Activated CD8-positive, alpha-beta memory T cell treated with anti-CD3 and anti-CD28 coated beads, Interleukin-2, amount 50 U/mL, for 4 hours (primary cell): Measurements from ENCODE around the gene SPECC1L.

Experiments used
- DNase-seq: peaks from one replicate; pipeline ENCODE4 v3.0.0-alpha.2; 2020

Gene SPECC1L

DNA sequence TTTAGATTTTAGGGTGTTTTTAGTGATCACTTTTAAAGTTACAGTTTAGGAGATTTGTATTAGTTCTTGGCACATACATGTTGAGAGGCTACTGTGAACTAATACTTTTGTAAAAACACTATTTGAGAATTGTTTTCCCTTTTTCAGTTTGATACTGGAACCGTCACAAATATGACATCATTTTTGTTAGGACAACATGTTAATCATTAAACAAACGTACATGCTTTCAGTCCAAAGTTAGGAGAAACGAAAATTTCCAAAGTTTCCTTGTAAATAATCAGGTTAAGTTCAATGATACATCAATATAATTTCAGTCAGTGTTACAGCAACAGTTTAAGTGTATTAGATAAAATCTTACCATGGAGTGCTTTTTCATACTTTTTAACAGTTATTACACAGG lies 53.1 kb downstream of the SPECC1L start:
- DNase-seq, result no peak

DNA sequence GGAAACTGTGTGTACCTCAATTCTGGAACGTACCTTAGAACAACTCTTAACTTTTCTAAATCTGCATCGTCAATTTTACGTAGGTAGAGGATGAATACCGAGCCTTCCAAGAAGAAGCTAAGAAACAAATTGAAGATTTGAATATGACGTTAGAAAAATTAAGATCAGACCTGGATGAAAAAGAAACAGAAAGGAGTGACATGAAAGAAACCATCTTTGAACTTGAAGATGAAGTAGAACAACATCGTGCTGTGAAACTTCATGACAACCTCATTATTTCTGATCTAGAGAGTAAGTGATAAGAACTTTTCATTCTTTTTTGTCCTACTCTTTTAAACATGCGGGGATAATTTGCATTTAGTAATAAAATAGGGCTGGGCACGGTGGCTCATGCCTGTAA lies 53.5 kb downstream of the SPECC1L start:
- no peak for DNase-seq

GRCh38 chr22:24325105-24325757 lies 54.6 kb downstream of the SPECC1L start:
- no peak for DNase-seq

DNA sequence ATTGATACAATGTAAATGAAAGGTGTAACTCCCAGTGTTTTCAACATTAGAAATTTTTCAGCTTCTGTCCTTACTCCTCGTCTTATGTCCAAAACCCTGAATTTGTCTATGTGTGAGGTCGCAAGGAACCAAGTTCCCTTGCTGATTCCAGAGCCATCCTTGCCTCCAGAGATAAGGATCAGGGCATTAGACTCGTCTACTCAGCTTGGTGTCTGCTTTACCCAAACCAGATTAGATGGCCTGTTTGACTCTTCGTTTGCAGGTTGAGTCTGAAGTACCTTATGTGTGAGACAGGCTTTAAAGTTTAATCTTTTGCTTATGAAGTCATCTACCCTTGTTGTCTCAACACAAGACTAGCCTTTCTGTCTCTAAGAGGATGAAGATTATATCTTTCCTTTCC lies 55.6 kb downstream of the SPECC1L start:
- DNase-seq, result no peak

- DNase-seq, result no peak
These were observed 57.2 kb downstream of the SPECC1L start for GRCh38 chr22:24327832-24328231.

DNA sequence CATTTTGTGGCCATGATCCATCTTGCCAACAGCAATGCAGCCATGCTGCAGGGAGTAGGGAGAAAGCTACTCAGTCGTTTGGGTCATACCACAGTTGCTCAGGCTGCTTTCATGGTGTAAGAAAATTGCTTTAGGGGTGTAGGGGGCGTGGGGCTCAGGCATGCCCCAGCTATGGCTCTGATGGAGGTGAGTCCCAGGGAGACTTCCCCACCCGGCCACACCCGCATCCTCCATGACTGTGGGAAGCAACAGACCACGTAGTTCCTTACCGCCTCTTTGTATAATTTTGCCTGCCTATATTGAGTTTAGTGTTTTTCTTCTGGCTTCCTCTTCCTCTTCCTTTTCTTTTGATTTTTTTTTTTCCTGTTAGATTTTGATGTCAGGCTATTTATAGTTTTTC lies 58.8 kb downstream of the SPECC1L start:
- DNase-seq, result no peak

DNA sequence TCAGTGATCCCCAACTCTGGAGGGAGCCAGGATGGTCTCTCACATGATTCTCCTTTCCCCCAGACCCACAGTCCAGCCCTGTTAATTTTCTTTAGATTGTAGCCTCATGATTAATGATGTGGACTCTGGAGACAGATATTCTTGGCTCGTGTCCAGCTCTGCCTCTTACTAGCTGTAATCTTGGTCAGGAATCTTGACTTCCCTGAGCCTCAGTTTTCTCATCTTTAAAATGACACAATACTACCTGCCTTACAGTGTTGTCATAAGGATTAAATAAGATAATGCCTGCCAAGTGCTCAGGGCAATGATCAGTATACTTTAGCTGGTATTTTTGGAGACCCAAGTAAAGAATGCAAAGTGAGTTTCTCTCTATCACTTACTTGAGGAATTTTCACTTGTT lies 60.0 kb downstream of the SPECC1L start:
- no peak for DNase-seq

DNA sequence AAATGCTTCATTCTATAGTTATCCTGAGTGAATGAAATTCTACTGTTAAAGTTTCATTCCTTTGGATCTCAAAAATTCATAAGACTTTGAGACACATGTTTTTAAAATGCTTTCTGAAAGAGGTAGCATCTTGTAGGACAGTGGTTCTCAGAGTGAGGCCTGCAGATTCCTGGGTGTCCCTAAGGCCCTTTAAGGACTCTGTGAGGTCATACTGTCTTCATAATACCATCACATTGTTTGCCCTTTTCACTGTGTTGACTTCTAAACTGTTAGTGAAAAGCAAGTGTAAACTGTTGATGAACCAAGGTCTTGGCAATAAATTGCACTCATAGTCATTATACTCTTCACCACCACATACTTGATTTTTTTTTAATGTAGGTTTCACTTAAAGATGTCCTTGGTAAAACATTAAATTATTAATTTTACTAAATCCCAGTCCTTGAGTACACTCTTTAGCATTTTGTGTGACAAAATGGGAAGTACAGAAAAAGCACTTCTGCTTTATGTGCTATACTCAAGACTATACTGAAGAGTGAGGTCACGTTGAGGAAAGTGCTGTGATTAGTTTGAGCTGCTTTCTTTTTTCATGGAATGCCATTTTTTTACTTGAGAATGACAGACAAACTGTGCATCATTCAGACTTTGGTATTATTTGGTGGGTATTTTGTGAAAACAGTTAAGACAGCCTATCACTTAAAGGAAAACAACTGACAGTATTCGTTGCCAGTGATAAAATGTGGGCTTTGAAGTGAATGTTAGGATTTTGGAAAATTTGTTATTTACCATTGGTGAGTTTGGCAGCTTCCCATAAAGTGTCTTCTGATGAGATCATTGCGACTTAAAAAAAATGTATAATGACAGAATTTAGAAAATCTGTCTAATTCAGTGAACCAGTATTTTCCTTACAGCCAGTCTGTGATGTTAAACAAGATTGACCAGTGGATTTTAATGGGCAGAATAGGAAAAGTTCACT lies 61.1 kb downstream of the SPECC1L start:
- DNase-seq, result no peak

DNA sequence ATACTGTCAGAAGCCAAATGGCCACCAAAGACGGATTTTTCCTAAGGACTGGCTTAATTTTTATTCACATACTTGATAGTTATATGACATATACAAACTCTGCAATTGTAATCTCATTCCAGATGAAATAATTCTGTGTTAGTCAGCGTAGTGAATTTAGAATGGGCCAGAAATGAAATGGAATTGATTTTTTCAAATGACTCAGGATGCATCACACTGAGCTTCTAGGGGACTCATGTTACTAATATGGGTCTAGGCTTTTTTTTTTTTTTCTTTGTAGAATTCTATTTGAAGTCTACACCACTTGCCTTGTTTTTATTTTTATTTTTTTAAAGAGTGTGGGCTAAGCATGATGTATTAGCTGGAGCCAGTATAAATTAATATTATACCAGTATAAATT lies 62.7 kb downstream of the SPECC1L start:
- DNase-seq, result no peak

GRCh38 chr22:24335496-24335895 lies 64.9 kb downstream of the SPECC1L start:
- no peak for DNase-seq

DNA sequence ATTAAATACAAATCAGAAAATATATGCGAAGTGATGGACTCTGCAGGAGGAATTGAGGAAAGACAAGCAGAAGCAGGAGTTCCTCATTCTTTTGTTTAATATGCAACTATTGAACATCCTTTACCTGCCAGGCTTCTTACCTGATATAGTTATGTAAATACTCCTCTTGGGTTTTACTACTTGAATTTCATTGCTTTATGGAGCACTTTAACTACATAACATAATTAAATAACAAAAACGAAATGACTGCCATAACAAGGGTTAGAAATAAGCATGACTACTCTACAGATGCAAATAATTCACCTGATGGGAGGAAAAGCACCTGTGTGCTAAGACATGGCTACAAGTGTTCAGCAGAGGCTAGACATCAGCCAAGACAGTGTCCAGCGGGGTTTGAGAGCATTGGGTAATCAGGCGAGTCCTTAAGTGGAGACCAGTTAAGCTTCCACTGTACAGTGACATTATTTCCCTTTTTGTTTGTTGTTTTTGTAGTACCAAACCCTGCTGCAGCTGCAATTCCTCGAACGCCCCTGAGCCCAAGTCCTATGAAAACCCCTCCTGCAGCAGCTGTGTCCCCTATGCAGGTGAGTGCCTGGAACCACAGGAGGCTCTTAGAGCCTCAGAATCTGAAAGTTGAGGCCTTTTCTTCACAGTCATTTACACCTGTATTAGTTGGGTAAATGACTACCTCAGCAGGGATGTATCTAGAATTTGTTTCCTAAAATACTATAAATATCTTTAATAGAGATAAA lies 67.4 kb downstream of the SPECC1L start:
- no peak for DNase-seq

DNA sequence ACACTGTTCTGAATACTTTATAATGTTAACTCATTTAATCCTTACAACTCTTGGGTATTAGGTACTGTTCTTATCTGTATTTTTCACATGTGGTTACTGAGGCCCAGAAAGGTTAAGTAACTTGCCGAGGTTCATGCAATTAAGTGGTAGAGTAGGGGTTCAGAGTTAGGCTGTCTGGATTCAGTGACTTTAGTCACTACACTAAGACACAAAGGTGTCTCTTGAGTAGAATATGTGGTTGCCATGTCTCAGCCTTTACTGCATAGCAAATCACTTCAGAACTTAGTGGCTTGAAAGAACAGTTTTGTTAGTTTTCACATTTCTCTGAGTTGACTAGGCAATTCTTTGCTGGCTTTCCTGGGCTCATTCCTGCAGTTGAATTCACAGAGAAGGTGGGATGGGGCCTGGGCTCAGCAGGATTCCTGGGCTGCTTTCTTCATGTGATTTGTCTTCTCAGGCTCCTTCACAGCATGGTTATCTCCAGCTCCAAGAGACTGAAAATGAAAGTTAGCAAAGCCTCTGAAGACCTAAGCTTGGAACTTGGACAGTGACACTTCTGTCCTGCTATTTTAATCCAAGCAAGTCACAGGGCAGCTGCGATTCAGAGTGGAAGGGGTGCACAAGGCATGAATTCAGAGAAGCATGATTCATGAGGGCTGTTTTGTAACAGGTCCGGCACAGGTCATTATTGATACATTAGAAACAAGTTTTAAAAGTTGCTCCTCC lies 68.3 kb downstream of the SPECC1L start:
- no peak for DNase-seq

- DNase-seq, result no peak
These were observed 68.8 kb downstream of the SPECC1L start for GRCh38 chr22:24339452-24339747.

DNA sequence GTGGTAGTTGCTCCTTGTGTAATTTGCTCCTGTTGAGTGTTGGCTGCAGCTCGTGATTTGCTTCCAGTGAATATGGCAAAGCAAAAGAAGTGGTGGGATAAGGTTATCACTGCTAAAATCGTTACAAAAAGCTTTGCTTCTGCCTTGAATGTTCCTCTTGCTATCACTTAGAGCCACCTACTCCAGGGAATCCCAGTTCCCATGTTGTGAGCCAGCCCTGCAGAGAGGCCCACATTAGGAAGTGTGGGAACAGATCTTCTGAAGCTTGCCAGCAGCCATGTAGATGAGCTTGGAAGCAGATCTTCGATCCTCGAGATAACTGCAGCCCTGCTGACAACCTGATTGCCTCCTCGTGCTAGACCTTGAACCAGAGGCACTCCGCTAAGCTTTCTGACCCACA lies 71.0 kb downstream of the SPECC1L start:
- DNase-seq, result no peak

GRCh38 chr22:24350627-24351026 lies 80.0 kb downstream of the SPECC1L start:
- DNase-seq, result no peak

GRCh38 chr22:24353121-24353520 lies 82.5 kb downstream of the SPECC1L start:
- no peak for DNase-seq

- DNase-seq, result no peak
These were observed 84.9 kb downstream of the SPECC1L start for GRCh38 chr22:24355574-24355973.

GRCh38 chr22:24357547-24357946 lies 86.9 kb downstream of the SPECC1L start:
- no peak for DNase-seq

DNA sequence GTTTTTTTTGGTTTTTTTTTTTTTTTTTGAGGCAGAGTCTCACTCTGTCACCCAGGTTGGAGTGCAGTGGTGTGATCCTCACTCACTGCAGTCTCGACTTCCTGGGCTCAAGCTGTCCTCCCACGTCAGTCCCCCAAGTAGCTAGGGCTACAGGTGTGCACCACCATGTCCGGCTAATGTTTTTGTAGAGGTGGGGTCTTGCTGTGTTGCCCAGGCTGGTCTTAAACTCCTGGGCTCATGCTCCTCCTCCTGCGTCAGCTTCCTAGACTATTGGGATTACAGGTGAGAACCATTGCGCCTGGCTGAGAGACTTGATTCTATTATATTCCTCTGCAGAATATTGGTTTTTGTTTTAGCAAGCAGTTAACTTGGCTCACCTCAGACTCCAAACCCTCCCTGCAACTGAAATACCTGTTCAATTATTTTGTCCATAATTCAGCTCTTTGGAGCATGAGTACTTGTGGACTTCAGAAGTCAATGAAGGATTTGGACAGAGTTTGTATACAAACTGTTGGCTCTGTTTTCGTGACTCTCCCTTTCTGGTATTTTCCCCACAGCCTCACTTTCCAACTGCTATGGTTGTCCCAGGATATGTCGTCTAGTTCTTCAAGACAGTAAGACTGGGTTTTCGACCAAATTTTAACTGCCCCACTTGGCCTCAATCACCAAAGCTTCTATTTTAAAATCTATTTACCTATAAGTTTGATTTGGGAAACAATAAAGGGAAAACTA lies 87.6 kb downstream of the SPECC1L start:
- DNase-seq, result no peak

DNA sequence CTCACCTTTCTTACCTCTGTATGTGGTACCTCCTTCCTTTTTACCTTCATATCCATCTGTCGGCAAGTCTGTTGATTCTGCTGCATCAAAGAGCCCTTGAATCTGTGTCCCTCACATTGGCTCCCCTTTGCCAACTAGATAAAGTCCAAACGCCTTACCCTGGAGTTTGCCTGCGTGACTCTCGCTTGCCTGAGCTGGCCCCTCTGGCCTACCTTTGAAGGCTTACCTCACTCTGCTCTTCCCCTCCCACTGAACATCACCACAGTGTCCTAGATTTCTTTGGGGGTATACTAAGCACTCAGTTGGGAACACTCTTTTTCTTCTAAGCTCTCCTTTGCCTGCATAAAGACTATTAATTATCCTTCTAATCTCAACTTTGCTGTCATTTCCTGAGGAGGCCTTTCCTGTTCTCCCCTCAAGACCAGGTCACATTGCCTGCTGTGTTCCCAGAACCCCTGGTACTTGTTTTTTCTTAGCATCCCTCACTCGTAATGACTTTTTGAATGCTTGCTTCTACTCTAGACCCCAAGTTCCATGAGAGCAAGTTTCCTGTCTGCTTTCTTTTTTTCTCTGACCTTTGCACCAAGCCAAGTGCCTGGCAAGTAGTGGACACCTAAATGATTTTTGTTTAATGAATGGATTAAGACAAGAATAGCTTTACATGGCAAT lies 89.0 kb downstream of the SPECC1L start:
- DNase-seq, result no peak

DNA sequence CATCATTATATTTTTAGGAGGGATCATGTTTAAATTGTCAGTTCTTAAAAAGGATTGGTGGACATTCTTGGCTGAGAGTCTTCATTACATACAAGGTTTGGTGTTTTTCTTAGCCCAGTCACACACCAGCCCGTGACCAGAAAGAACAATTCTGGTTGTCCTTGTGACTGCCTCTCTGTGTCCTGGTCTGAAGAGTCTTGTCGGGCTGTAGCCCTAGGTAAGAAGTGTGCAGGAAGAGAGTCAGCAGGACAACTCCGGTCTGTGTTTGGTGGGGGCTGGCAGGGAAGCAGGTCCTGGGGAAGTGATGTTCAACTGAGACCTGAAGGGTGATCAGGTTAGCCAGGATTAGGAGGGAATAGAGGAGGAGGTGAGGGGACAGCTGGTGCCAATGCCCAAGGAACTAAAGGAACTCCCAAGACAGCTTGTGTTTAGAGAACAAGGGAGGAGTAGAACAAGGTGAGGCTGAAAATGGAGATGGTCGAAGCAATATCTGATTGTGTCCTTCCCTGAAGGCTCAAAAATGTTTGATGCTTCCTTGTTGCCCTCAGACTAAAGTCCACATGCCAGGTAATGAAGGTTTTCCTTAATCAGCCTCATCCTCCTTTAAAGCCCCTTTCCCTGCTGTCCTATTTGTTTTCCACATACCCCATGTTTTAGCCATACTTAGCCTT lies 91.5 kb downstream of the SPECC1L start:
- DNase-seq, result no peak
